IPS-18a (cell line): ENCODE measurements around the gene HES5.

Experiments used
- H3K27ac ChIP-seq: one replicate; pipeline ENCODE4 v1.5.1; 2013; ENCODE audit warnings: low read length
- H3K27me3 ChIP-seq: one replicate; pipeline ENCODE4 v1.6.1; 2013; ENCODE audit warnings: mild to moderate bottlenecking, low read length; ENCODE audit not compliant: control insufficient read depth, insufficient read depth
- H3K36me3 ChIP-seq: one replicate; pipeline ENCODE4 v1.6.1; 2013; ENCODE audit warnings: low read depth, low read length; ENCODE audit not compliant: control insufficient read depth
- H3K4me1 ChIP-seq: one replicate; pipeline ENCODE4 v1.6.1; 2013; ENCODE audit warnings: low read depth, low read length; ENCODE audit not compliant: control insufficient read depth
- H3K4me3 ChIP-seq: one replicate; pipeline ENCODE4 v1.5.1; 2013; ENCODE audit warnings: low read length
- H3K9ac ChIP-seq: one replicate; pipeline ENCODE4 v1.6.1; 2013; ENCODE audit warnings: mild to moderate bottlenecking, low read length, moderate library complexity
- H3K9me3 ChIP-seq: one replicate; pipeline ENCODE4 v1.6.1; 2013; ENCODE audit warnings: low read depth, low read length; ENCODE audit not compliant: control insufficient read depth

Gene HES5

DNA sequence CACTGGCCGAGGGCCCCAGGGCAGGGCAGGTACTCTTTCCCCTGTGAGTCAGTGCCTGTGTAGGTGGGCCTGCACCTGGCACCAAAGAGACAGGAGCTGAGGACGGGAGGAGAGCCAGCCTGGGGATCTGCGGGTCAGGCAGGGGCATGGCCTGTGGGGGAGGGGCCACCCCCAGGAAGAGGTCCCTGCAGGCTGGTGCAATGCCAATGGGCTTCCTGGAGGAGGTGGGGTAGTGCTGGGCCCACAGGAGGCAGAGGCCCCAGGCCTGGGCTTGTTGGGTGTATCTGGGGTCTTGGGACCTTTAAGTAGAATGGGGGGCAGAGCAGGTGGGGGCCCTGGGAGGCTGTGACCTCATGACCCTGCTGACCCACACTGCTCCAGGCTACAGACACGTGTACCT lies 30.8 kb downstream of the HES5 start:
- Histone ChIP-seq H3K27ac (no peak overlapping the region), H3K27me3 (no peaks in the 10 kb centered on the region), H3K4me3 (no peak overlapping the region), H3K4me1 (no peaks in the 10 kb centered on the region), H3K9ac (no peak overlapping the region), H3K36me3 (no peaks in the 10 kb centered on the region), H3K9me3 (no peaks in the 10 kb centered on the region)

DNA sequence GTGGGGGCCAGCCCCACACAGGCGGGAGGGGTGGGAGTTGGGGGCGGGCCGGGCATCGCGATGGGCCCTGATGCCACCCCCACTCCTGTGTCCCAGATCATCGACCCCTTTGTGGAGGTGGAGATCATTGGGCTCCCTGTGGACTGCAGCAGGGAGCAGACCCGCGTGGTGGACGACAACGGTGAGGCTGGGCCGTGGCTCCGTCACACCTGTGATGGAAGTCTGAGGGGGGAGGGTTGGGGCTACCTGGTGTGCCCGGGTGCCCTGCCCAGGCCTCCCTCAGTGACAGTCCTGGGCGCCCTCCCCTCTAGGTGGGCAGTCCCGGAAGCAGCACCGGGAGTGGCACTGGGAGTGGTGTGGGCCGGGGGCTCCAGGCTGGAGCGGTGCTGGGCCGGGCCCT lies 31.4 kb downstream of the HES5 start:
- Histone ChIP-seq H3K27me3 (no peaks in the 10 kb centered on the region), H3K9me3 (no peaks in the 10 kb centered on the region), H3K36me3 (no peaks in the 10 kb centered on the region), H3K27ac (no peak overlapping the region), H3K4me3 (no peak overlapping the region), H3K9ac (no peak overlapping the region), H3K4me1 (no peaks in the 10 kb centered on the region)

DNA sequence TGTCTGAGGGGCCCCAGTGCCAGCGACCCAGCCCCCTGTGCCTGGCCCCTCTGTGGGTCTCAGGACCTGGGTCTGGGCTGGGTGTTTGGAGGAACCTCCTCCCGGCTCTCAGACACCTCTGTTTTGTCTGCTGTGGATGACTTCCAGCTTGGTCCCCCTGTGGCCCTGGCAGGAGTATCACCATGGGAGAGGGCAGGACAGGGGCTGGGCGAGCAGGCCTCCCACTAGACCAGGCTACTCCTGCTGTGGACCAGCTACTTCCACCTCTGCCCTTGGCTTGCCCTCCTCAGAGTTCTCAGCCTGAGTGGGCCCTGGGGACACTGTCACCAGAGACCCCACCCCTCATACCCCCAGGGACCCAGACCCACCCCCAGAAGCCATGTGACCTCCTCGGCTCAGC lies 32.2 kb downstream of the HES5 start:
- H3K9ac ChIP-seq = no peak overlapping the region
- H3K27me3 ChIP-seq = no peaks in the 10 kb centered on the region
- no peaks in the 10 kb centered on the region for H3K4me1 ChIP-seq
- H3K4me3 ChIP-seq = no peak overlapping the region
- H3K27ac ChIP-seq = no peak overlapping the region
- no peaks in the 10 kb centered on the region for H3K36me3 ChIP-seq
- H3K9me3 ChIP-seq = no peaks in the 10 kb centered on the region

DNA sequence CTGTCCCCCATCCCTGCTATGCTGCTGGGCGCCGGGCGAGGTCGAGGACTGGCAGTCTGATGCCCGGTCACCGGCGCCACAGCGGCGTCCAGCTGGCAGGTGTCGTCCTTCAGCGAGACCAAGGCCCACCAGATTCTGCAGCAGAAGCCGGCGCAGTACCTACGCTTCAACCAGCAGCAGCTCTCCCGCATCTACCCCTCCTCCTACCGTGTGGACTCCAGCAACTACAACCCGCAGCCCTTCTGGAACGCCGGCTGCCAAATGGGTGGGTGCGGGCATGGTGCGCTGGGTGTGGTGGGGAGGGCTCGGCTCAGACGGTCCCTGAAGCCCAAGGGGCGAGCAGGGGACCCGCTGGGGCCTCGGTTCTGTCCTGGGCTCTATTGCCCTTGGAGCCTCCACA lies 33.3 kb downstream of the HES5 start:
- H3K27ac ChIP-seq = no peak overlapping the region
- H3K27me3 ChIP-seq = no peaks in the 10 kb centered on the region
- no peak overlapping the region for H3K4me3 ChIP-seq
- no peaks in the 10 kb centered on the region for H3K4me1 ChIP-seq
- no peaks in the 10 kb centered on the region for H3K9me3 ChIP-seq
- H3K9ac ChIP-seq = no peak overlapping the region
- H3K36me3 ChIP-seq = no peaks in the 10 kb centered on the region

DNA sequence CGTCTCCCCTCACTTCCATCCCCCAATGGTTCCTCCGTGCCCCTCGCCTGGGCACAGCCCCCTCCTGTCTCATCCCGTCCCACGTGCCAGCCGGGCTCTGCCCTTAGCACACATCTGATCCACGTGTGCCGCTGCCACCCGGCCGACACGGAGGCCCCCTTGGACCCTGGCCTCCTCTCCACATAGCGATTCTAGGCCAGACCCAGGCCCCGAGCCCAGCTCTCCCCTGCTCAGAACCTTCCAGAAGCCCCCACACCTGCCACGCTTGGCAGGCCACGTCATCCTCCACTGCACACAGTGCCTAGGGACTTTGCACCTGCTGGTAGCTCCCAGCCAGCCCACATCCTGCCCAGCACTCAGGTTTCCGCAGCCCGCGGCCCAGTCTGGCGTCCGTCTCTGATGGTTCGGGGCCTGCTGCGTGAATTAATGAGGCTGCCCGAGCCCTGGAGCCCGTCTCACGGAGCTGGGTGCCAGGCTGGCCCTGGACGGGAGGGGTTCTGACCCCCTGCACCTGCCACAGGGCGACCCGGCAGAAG lies 33.9 kb downstream of the HES5 start:
- Histone ChIP-seq H3K9me3 (no peaks in the 10 kb centered on the region), H3K27me3 (no peaks in the 10 kb centered on the region), H3K27ac (no peak overlapping the region), H3K4me1 (no peaks in the 10 kb centered on the region), H3K4me3 (no peak overlapping the region), H3K36me3 (no peaks in the 10 kb centered on the region), H3K9ac (no peak overlapping the region)

DNA sequence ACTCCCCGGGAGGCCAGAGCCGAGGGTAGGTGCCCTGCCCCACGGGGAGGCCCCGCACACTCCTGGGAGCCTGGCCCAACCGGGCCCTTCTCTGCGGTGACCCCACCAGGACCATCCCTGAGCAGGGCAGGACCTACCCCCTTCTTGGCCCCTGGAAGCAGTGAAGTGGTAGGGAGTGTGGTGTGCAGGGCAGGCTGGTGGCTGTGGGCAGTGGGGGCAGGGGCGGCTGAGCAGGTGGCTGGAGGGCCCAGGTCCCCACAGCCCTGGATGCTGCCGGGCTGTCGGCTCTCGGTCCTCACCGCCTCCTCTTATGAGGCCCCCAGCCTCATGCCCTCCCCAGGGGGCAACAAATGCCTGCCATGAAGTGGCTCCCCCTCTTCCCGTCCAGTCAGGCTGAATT lies 34.5 kb downstream of the HES5 start:
- no peaks in the 10 kb centered on the region for H3K4me1 ChIP-seq
- H3K4me3 ChIP-seq = no peak overlapping the region
- no peak overlapping the region for H3K27ac ChIP-seq
- no peaks in the 10 kb centered on the region for H3K27me3 ChIP-seq
- H3K36me3 ChIP-seq = no peaks in the 10 kb centered on the region
- no peak overlapping the region for H3K9ac ChIP-seq
- H3K9me3 ChIP-seq = no peaks in the 10 kb centered on the region

DNA sequence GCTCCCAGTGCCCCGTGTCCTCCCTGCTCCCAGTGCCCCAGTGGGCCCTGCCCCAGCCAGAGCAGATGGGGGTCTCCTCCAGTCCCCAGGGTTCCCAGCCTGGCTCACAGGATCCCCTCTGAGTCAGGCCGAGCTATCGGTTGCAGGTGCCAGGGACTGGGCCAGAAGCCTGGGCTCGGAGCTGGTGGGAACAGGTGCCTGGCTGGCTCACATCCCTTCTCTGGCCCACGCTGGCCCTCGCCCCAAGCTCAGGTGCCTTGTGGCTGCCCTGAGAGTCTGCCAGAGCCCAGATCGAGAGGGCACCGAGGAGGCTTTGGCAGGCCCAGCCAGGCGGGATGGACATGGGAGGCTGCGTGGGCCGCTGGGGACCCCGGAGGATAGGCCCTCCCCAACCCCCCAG lies 35.0 kb downstream of the HES5 start:
- no peak overlapping the region for H3K27ac ChIP-seq
- H3K27me3 ChIP-seq = no peaks in the 10 kb centered on the region
- no peaks in the 10 kb centered on the region for H3K36me3 ChIP-seq
- no peaks in the 10 kb centered on the region for H3K4me1 ChIP-seq
- H3K9ac ChIP-seq = no peak overlapping the region
- H3K9me3 ChIP-seq = no peaks in the 10 kb centered on the region
- H3K4me3 ChIP-seq = no peak overlapping the region

DNA sequence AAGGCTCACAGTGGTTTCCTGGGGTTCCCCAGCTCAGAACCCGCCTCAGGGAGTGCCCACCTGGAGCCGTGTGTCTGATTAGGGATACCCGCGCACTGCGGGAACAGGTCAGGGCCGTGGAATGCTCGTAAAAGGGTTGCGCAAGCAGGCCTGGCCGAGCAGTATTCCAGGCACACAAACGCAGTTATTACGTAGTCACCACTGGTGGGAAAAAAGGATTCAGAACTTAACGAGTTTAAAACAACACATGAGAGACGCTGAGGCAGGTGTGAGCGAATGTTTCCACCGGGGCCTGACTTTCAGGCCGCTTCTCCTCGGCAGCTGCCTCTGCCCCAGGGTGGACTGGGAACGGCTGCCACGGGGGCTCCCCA lies 35.8 kb downstream of the HES5 start:
- H3K4me1 ChIP-seq = no peaks in the 10 kb centered on the region

DNA sequence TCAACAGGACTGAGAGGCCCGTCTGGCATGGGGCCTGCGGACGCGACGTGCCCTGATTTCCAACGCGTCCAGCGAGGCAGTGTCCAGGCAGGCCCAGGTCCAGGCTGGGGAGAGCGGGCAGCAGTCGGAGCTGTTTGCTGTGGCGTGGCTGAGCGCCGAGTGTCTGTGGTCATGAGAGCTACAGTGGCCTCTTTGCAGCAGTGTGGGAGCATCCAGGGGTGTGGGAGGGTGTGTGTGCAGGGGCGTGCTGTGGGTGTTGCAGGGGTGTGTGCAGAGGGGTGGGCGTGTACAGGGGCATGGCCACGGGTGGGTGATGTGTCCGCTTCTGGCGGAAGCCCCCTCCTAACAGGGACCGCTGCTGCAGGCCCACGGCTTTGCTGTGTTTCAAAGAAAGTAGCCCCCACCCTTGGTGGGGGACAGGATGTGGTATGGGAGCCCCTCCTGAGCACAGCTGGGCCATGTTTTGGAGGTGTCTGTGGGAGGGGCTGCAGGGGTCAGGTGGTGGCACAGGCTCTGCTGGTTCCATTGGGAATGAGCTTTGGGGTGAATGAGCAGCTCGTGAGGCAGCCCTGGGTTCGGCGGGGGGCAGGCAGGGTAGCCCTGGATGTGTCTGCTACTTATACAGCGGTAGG lies 36.3 kb downstream of the HES5 start:
- Histone ChIP-seq H3K4me3 (no peak overlapping the region), H3K27ac (no peak overlapping the region), H3K4me1 (no peaks in the 10 kb centered on the region), H3K36me3 (no peaks in the 10 kb centered on the region), H3K9me3 (no peaks in the 10 kb centered on the region), H3K9ac (no peak overlapping the region), H3K27me3 (no peaks in the 10 kb centered on the region)

More for the DNA sequence above, 35.8 kb downstream of the HES5 start:
- Histone ChIP-seq H3K36me3 (no peaks in the 10 kb centered on the region), H3K27me3 (no peaks in the 10 kb centered on the region), H3K9ac (no peak overlapping the region), H3K4me3 (no peak overlapping the region), H3K27ac (no peak overlapping the region), H3K9me3 (no peaks in the 10 kb centered on the region)

DNA sequence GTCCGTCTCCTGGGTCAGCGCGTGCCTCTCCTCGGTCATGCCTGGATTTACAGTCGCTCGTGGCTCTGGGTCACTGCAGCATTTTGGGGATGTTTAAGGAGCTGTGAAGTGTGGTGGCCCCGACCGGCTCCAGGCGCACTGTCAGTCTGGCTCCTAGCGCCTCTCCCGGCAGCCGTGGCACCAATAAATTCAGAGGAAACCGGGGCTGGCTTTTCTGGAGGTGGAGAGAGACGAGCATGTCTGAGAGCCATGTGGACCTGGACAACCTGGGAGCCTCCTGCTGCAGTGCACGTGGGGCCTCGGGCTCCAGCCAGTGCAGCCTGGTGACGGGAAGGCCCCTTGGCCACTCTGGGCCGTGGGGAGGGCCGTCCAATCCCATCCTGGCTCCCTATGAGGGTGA lies 36.8 kb downstream of the HES5 start:
- Histone ChIP-seq H3K27me3 (no peaks in the 10 kb centered on the region), H3K9ac (no peak overlapping the region), H3K36me3 (no peaks in the 10 kb centered on the region), H3K4me1 (no peaks in the 10 kb centered on the region), H3K27ac (no peak overlapping the region), H3K9me3 (no peaks in the 10 kb centered on the region), H3K4me3 (no peak overlapping the region)

DNA sequence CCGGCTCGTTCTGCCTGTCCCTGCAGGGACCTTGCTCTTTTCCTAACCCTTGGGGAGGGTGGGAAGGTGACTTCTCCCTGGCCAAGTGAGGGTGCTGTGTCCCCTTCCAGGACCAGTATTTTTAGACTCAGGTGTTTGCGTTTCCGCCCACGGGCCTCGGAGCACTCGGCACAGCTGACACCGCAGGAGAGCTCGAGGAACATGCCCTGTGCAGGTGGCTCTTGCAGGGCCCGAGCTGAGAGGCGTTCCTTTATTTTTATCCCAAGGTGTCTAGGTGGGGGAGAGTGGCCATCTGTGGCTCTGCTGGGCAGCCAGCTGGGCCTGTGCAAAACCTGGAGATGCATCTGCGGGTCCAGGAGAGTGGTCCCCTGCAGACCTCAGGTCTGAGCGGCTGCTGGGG lies 38.0 kb downstream of the HES5 start:
- H3K27ac ChIP-seq = no peak overlapping the region
- H3K27me3 ChIP-seq = no peaks in the 10 kb centered on the region
- no peaks in the 10 kb centered on the region for H3K9me3 ChIP-seq
- no peak overlapping the region for H3K9ac ChIP-seq
- no peaks in the 10 kb centered on the region for H3K36me3 ChIP-seq
- no peaks in the 10 kb centered on the region for H3K4me1 ChIP-seq
- no peak overlapping the region for H3K4me3 ChIP-seq

DNA sequence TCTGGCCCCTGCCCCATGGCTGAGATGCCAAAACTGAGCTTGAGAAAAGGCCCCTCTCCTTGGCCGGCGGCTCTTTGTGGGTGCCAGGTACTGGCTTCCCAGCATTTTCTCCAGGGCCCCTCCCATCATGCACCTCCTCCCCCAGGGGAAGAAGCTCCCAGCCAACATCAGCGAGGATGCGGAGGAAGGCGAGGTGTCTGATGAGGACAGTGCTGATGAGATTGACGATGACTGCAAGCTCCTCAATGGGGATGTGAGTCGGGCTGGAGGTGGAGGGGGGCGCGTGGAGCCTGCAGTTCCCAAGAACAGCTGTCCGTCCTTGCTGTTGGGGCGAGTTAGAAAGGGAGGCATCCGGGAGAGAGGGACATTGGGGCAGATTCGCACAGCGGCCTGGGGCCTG lies 40.4 kb downstream of the HES5 start:
- Histone ChIP-seq H3K27me3 (no peaks in the 10 kb centered on the region), H3K4me3 (no peak overlapping the region), H3K27ac (no peak overlapping the region), H3K36me3 (no peaks in the 10 kb centered on the region), H3K9ac (no peak overlapping the region), H3K9me3 (no peaks in the 10 kb centered on the region), H3K4me1 (no peaks in the 10 kb centered on the region)
